H1 (cell line): Measurements from ENCODE around the gene STBD1. TPM values are rescaled to one million over a fixed set of nuclear protein-coding genes. Genes with fewer than 3 reads are reported as not detected.

Experiments
- CTCF ChIA-PET: fragments of 300-600 bp; sonication (Branson Sonifier 250); formaldehyde crosslinking; loops from one replicate; lab custom pipeline; 2021; ENCODE audit not compliant: partially characterized antibody; lab: Charles Lee
- POLR2A ChIA-PET: fragments of 300-600 bp; sonication (Branson Sonifier 250); formaldehyde crosslinking; loops from one replicate; lab custom pipeline; 2021; ENCODE audit warnings: inconsistent platforms; ENCODE audit not compliant: partially characterized antibody; lab: Charles Lee
- DNase-seq, 2 experiments: peaks; one replicate each; pipeline versions ENCODE4 v3.0.0 to v3.0.0-alpha.2; 2010 to 2022; ENCODE audit warnings: low spot score in 2 of 2, low read depth in 1 of 2, mixed read lengths in 1 of 2
- FAIRE-seq: peaks from 2 replicates; lab custom pipeline; 2011; peaks lifted over from hg19 to GRCh38; lab: Jason Lieb, UNC
- H2AFZ ChIP-seq: 2 replicates; pipeline ENCODE4 v1.8.1; 2012; ENCODE audit warnings: low read length, inconsistent platforms
- H2AK5ac ChIP-seq: 2 replicates; pipeline ENCODE4 v1.6.1; 2013; ENCODE audit warnings: low read depth, low read length
- H2BK120ac ChIP-seq: replicated peaks from 2 replicates; pipeline ENCODE3; 2013; ENCODE audit warnings: low read depth, low read length, inconsistent platforms
- H2BK12ac ChIP-seq: 2 replicates; pipeline ENCODE4 v1.6.1; 2013; ENCODE audit warnings: low read depth, low read length
- H2BK15ac ChIP-seq: 2 replicates; pipeline ENCODE4 v1.6.1; 2013; ENCODE audit warnings: low read length
- H2BK20ac ChIP-seq: 2 replicates; pipeline ENCODE4 v1.6.1; 2013; ENCODE audit warnings: low read length
- H2BK5ac ChIP-seq: 2 replicates; pipeline ENCODE4 v1.6.1; 2013; ENCODE audit warnings: low read depth, low read length
- H3K14ac ChIP-seq: 2 replicates; pipeline ENCODE4 v1.6.1; 2013; ENCODE audit warnings: inconsistent platforms; ENCODE audit not compliant: insufficient read length
- H3K18ac ChIP-seq: 2 replicates; pipeline ENCODE4 v1.6.1; 2013; ENCODE audit warnings: low read length; ENCODE audit errors: extremely low read depth
- H3K23ac ChIP-seq: 2 replicates; pipeline ENCODE4 v1.6.1; 2013; ENCODE audit warnings: inconsistent platforms; ENCODE audit not compliant: insufficient read length
- H3K23me2 ChIP-seq: 2 replicates; pipeline ENCODE4 v1.6.1; 2013; ENCODE audit warnings: low read depth, low read length
- H3K27ac ChIP-seq: 2 replicates; pipeline ENCODE4 v1.6.1; 2011; ENCODE audit warnings: low read depth, low read length, inconsistent platforms
- H3K27me3 ChIP-seq, 4 experiments: replicated peaks in 1 of 4; 1 replicate in 1 of 4; 2 replicates in 3 of 4; pipeline versions ENCODE4 v1.6.1 to v1.8.1; 2011 to 2013; ENCODE audit warnings: low read length in 3 of 4, mild to moderate bottlenecking in 3 of 4, inconsistent platforms in 2 of 4, mixed read lengths in 2 of 4, moderate library complexity in 1 of 4; ENCODE audit not compliant: control insufficient read depth in 3 of 4, insufficient read depth in 3 of 4; ENCODE audit errors: extremely low read depth in 1 of 4
- H3K36me3 ChIP-seq, 4 experiments: 2 replicates each; pipeline versions ENCODE4 v1.6.1 to v1.8.1; 2011 to 2013; ENCODE audit warnings: mild to moderate bottlenecking in 4 of 4, low read length in 3 of 4, moderate library complexity in 2 of 4, control low read depth in 1 of 4, inconsistent platforms in 1 of 4; ENCODE audit not compliant: insufficient read depth in 4 of 4, control insufficient read depth in 2 of 4
- H3K4ac ChIP-seq: replicated peaks from 2 replicates; pipeline ENCODE3; 2013; ENCODE audit warnings: low read length, low read depth, mixed read lengths, inconsistent platforms; ENCODE audit not compliant: insufficient read length
- H3K4me1 ChIP-seq, 4 experiments: replicated peaks in 1 of 4; 1 replicate in 1 of 4; 2 replicates in 3 of 4; pipeline versions ENCODE4 v1.6.1 to v1.8.1; 2011 to 2013; ENCODE audit warnings: low read length in 3 of 4, inconsistent platforms in 2 of 4, mixed read lengths in 1 of 4; ENCODE audit not compliant: insufficient read depth in 4 of 4, control insufficient read depth in 3 of 4
- H3K4me2 ChIP-seq, 2 experiments: 2 replicates each; pipeline versions ENCODE4 v1.6.1 to v1.8.1; 2011 to 2013; ENCODE audit warnings: low read depth in 2 of 2, low read length in 2 of 2, control low read depth in 1 of 2, inconsistent platforms in 1 of 2, mild to moderate bottlenecking in 1 of 2; ENCODE audit not compliant: insufficient read depth in 1 of 2
- H3K4me3 ChIP-seq, 4 experiments: fragments of 200-600, 300-600 bp in 1 of 4; sonication (generic), shearing (Covaris generic), sonication (Bioruptor Twin) in 1 of 4; 2 replicates each; pipeline versions ENCODE4 v1.5.1 to v1.8.1; 2011 to 2016; ENCODE audit warnings: low read length in 4 of 4, low read depth in 3 of 4, control low read depth in 2 of 4, inconsistent platforms in 2 of 4, mild to moderate bottlenecking in 2 of 4, mixed read lengths in 1 of 4, moderate library complexity in 1 of 4; ENCODE audit not compliant: insufficient read depth in 2 of 4; ENCODE audit errors: extremely low read depth in 1 of 4
- H3K56ac ChIP-seq: replicated peaks from 2 replicates; pipeline ENCODE3; 2013; ENCODE audit warnings: low read depth, mild to moderate bottlenecking, mixed read lengths, low read length, inconsistent platforms; ENCODE audit not compliant: insufficient read length
- H3K79me1 ChIP-seq: 2 replicates; pipeline ENCODE4 v1.6.1; 2013; ENCODE audit warnings: low read depth, low read length, control low read depth
- H3K79me2 ChIP-seq, 2 experiments: 2 replicates each; pipeline versions ENCODE4 v1.6.1 to v1.8.1; 2012 to 2013; ENCODE audit warnings: low read length in 2 of 2, mild to moderate bottlenecking in 2 of 2, inconsistent platforms in 1 of 2; ENCODE audit not compliant: insufficient read depth in 2 of 2, control insufficient read depth in 1 of 2
- H3K9ac ChIP-seq, 4 experiments: replicated peaks in 1 of 4; 1 replicate in 1 of 4; 2 replicates in 3 of 4; pipeline versions ENCODE4 v1.6.1 to v1.8.1; 2011 to 2013; ENCODE audit warnings: low read depth in 3 of 4, low read length in 3 of 4, control low read depth in 2 of 4, mild to moderate bottlenecking in 2 of 4, moderate library complexity in 2 of 4, inconsistent platforms in 1 of 4; ENCODE audit errors: extremely low read depth in 1 of 4
- H3K9me3 ChIP-seq, 2 experiments: 2 replicates each; pipeline versions ENCODE4 v1.6.1 to v1.8.1; 2012 to 2013; ENCODE audit warnings: mild to moderate bottlenecking in 2 of 2, moderate library complexity in 2 of 2, control low read depth in 1 of 2, inconsistent platforms in 1 of 2, low read depth in 1 of 2, low read length in 1 of 2, mixed read lengths in 1 of 2; ENCODE audit not compliant: insufficient read depth in 2 of 2
- H4K20me1 ChIP-seq, 2 experiments: replicated peaks in 1 of 2; 2 replicates each; pipeline versions ENCODE3 to v1.8.1; 2011 to 2013; ENCODE audit warnings: inconsistent platforms in 2 of 2, low read length in 2 of 2, mild to moderate bottlenecking in 1 of 2; ENCODE audit not compliant: insufficient read depth in 2 of 2, control insufficient read depth in 1 of 2
- H4K5ac ChIP-seq: 2 replicates; pipeline ENCODE4 v1.6.1; 2013; ENCODE audit warnings: low read length, low read depth, mixed read lengths, inconsistent platforms; ENCODE audit not compliant: insufficient read length
- H4K8ac ChIP-seq: 2 replicates; pipeline ENCODE4 v1.8.0; 2013; ENCODE audit warnings: mild to moderate bottlenecking, moderate library complexity, low read length, inconsistent platforms; ENCODE audit not compliant: insufficient read depth; ENCODE audit errors: extremely low read depth
- H4K91ac ChIP-seq: replicated peaks from 2 replicates; pipeline ENCODE3; 2013; ENCODE audit warnings: low read length, mixed read lengths, inconsistent platforms; ENCODE audit not compliant: insufficient read length
- CTBP2 ChIP-seq: IDR thresholded peaks from 2 replicates; pipeline ENCODE4 v1.7.0; 2011; ENCODE audit warnings: borderline replicate concordance, mild to moderate bottlenecking, moderate library complexity, mixed read lengths, low read length; ENCODE audit not compliant: insufficient read depth, insufficient read length
- RBBP5 ChIP-seq: IDR thresholded peaks from 2 replicates; pipeline ENCODE4 v1.7.1; 2012; ENCODE audit warnings: low read depth, mild to moderate bottlenecking, inconsistent platforms, low read length, moderate library complexity, borderline replicate concordance
- RXRA ChIP-seq: IDR thresholded peaks from 2 replicates; pipeline ENCODE4 v1.6.1; 2011; ENCODE audit warnings: low read depth, mild to moderate bottlenecking, low read length, moderate library complexity; ENCODE audit not compliant: insufficient read depth
- SP2 ChIP-seq: IDR thresholded peaks from 2 replicates; pipeline ENCODE4 v1.6.1; 2012; ENCODE audit warnings: mild to moderate bottlenecking, low read length, inconsistent platforms
- TAF1 ChIP-seq: IDR thresholded peaks from 2 replicates; pipeline ENCODE4 v1.6.1; 2011; ENCODE audit warnings: mild to moderate bottlenecking, low read depth, low read length
- WGBS, 2 experiments: shearing (Covaris generic) in 1 of 2; methylation state at CpG; one replicate each; pipeline versions ENCODE4 v1.1.6 to v1.1.7; 2013 to 2015; ENCODE audit warnings: low lambda C conversion rate in 2 of 2, mixed read lengths in 2 of 2, inconsistent platforms in 1 of 2, low coverage in 1 of 2, missing lambda C conversion rate in 1 of 2; ENCODE audit not compliant: insufficient replicate concordance in 2 of 2, insufficient coverage in 1 of 2, insufficient read length in 1 of 2; ENCODE audit errors: extremely low coverage in 1 of 2, missing lambda C conversion rate in 1 of 2; 5-methylcytosine and 5-hydroxymethylcytosine counted together
- polyA plus RNA-seq, 7 experiments: library from polyadenylated mRNA; depleted of rRNA in 3 of 7; stranded (reverse) in 5 of 7; unstranded in 2 of 7; fragments of >200 nt in 5 of 7; fragments of 200-250 nt in 2 of 7; gene quantifications; 1 replicate in 5 of 7; 2 replicates in 1 of 7; 4 replicates in 1 of 7; pipeline versions ENCODE4 v1.2.1 to v1.2.3, GENCODE V29; 2011 to 2013; ENCODE audit warnings: missing spikeins in 2 of 7, mixed read lengths in 2 of 7
- total RNA-seq: library from RNA; stranded (reverse); fragmentation: NEBNext Ultra II Directional; extraction: Animal tissue kit (Norgen Biotek cat#: 25700); gene quantifications from 2 replicates; pipeline ENCODE4 v1.2.1, GENCODE V29; 2021

The STBD1 gene
- total and polyA plus RNA-seq, 2 of the 8 experiments (the other 6 are each of a cell fraction or from before 2014, with no cell fraction given) = 0.45 to 1.7 TPM

GRCh38 chr4:76354517-76355473, 48.3 kb downstream of the STBD1 start:
- no peak overlapping the region for H2BK12ac ChIP-seq
- H3K79me1 ChIP-seq = no peaks in the 10 kb centered on the region
- H4K91ac ChIP-seq = no peak overlapping the region
- POLR2A ChIA-PET = interaction anchor here (0.7 to 1.4 kb wide), 2 partner anchors 9 to 859 kb away, joined by 3 read pairs; no protein-coding TSS in a partner anchor
- no peaks in the 10 kb centered on the region for H4K20me1 ChIP-seq
- 85% methylated on average over 9 of the region's 9 CpGs; no CpG with 5 or more reads in 1 of the 2 experiments for WGBS, 2 experiments
- no peaks in the 10 kb centered on the region for H3K4me1 ChIP-seq
- no peak for TF ChIP-seq TAF1
- TF ChIP-seq RXRA = no peak
- TF ChIP-seq RBBP5 = no peak
- TF ChIP-seq CTBP2 = no peak
- TF ChIP-seq SP2 = no peak
- TF ChIP-seq, all 59 proteins: peak for 0
- no peaks in the 10 kb centered on the region for H3K36me3 ChIP-seq
- no peak overlapping the region for H2BK5ac ChIP-seq
- no peak overlapping the region for H2AK5ac ChIP-seq
- DNase-seq (no peak), FAIRE-seq (no peak)
- no peak overlapping the region for H2AFZ ChIP-seq
- H3K14ac ChIP-seq = no peak overlapping the region
- H3K18ac ChIP-seq = no peak overlapping the region
- H3K4me2 ChIP-seq = no peak overlapping the region
- CTCF ChIA-PET = interaction anchor here (1.0 to 3.9 kb wide), 5 partner anchors 18 to 156 kb away, joined by 3 to 25 read pairs (median 3); no protein-coding TSS in a partner anchor
- no peak overlapping the region for H3K27ac ChIP-seq
- H3K56ac ChIP-seq = no peak overlapping the region
- H2BK120ac ChIP-seq = no peak overlapping the region
- H3K23ac ChIP-seq = no peak overlapping the region
- no peak overlapping the region for H4K5ac ChIP-seq
- H2BK20ac ChIP-seq = no peak overlapping the region
- H3K27me3 ChIP-seq = no peaks in the 10 kb centered on the region
- no peaks in the 10 kb centered on the region for H3K23me2 ChIP-seq
- no peak overlapping the region for H3K9ac ChIP-seq
- peaks cover 0 to 1% of the 10 kb centered on the region in 2 experiments; a peak in 1 of 4 replicates for H3K9me3 ChIP-seq
- no peak overlapping the region for H3K4ac ChIP-seq
- H3K79me2 ChIP-seq = no peaks in the 10 kb centered on the region
- no peak overlapping the region for H4K8ac ChIP-seq
- no peak overlapping the region for H2BK15ac ChIP-seq
- no peak overlapping the region for H3K4me3 ChIP-seq
